GM12878 (cell line): Measurements from ENCODE around the gene CCDC82.

Experiments
- CEBPB ChIP-seq, 2 experiments: fragments of 150-350 bp in 1 of 2; IDR thresholded peaks; 2 replicates each; pipeline ENCODE4 v1.6.1; 2012 to 2014; ENCODE audit warnings: low read depth in 2 of 2, low read length in 2 of 2, borderline replicate concordance in 1 of 2, inconsistent platforms in 1 of 2
- CTCF ChIP-seq, 3 experiments: IDR thresholded peaks in 2 of 3; conservative IDR thresholded peaks in 1 of 3; 2 replicates each; pipeline ENCODE4 v1.5.1; 2011; ENCODE audit warnings: low read depth in 3 of 3, low read length in 3 of 3, mild to moderate bottlenecking in 3 of 3, control low read depth in 2 of 3, moderate library complexity in 2 of 3, inconsistent platforms in 1 of 3, mixed read lengths in 1 of 3; ENCODE audit not compliant: control insufficient read depth in 2 of 3, insufficient read depth in 1 of 3; ENCODE audit errors: extremely low read depth in 1 of 3
- E4F1 ChIP-seq: fragments of 450-650 bp; IDR thresholded peaks from 2 replicates; pipeline ENCODE4 v1.6.1; 2018; ENCODE audit warnings: borderline replicate concordance, mild to moderate bottlenecking; ENCODE audit not compliant: partially characterized antibody
- ETV6 ChIP-seq, 2 experiments: fragments of 450-650 bp in 1 of 2; IDR thresholded peaks in 1 of 2; conservative IDR thresholded peaks in 1 of 2; 2 replicates each; pipeline ENCODE4 v1.6.1; 2014; ENCODE audit warnings: antibody characterized with exemption in 1 of 2, borderline replicate concordance in 1 of 2, low read depth in 1 of 2, mild to moderate bottlenecking in 1 of 2, moderate library complexity in 1 of 2
- HDAC6 ChIP-seq: fragments of 200-600 bp; sonication (generic); IDR thresholded peaks from one replicate; pipeline ENCODE4 v1.8.0; 2017; ENCODE audit warnings: antibody characterized with exemption; ENCODE audit not compliant: unreplicated experiment
- MAX ChIP-seq: IDR thresholded peaks from 2 replicates; pipeline ENCODE4 v1.6.1; 2012; ENCODE audit warnings: low read depth, low read length, improper control_type of control experiment
- NR2C2 ChIP-seq: IDR thresholded peaks from 2 replicates; pipeline ENCODE4 v1.6.1; 2011; ENCODE audit warnings: borderline replicate concordance, low read depth; ENCODE audit not compliant: control insufficient read depth, insufficient read length
- PAX8 ChIP-seq: fragments of 450-650 bp; IDR thresholded peaks from 2 replicates; pipeline ENCODE4 v1.6.1; 2017; ENCODE audit warnings: mild to moderate bottlenecking, moderate library complexity
- POLR2AphosphoS5 ChIP-seq: IDR thresholded peaks from 2 replicates; pipeline ENCODE4 v1.6.1; 2011; ENCODE audit warnings: mild to moderate bottlenecking, low read length, inconsistent platforms
- TBL1XR1 ChIP-seq: IDR thresholded peaks from 2 replicates; pipeline ENCODE4 v1.6.1; 2012; ENCODE audit warnings: low read depth, low read length, improper control_type of control experiment
- ZNF207 ChIP-seq: fragments of 450-650 bp; IDR thresholded peaks from 2 replicates; pipeline ENCODE4 v1.6.1; 2014; ENCODE audit warnings: antibody characterized with exemption, mild to moderate bottlenecking, borderline replicate concordance
- ZNF274 ChIP-seq: IDR thresholded peaks from one replicate; pipeline ENCODE4 v1.8.0; 2011; ENCODE audit not compliant: insufficient read length, insufficient read depth

GRCh38 chr11:96390488-96390792 lies 728 bp upstream of the CCDC82 start:
- TF ChIP-seq ZNF207 = no peak
- TF ChIP-seq CEBPB (IDR thresholded peaks at IDR 0.05; ENCODE audit: borderline replicate concordance in 1 of 2, low read depth in 2 of 2, low read length in 2 of 2) = no peak
- TF ChIP-seq HDAC6 = no peak
- TF ChIP-seq ETV6 (conservative IDR thresholded peaks at IDR 0.05 in 1 of 2, IDR thresholded peaks at IDR 0.05 in 1 of 2; ENCODE audit: borderline replicate concordance in 1 of 2, low read depth in 1 of 2) = no peak
- no peak for TF ChIP-seq CTCF (IDR thresholded peaks at IDR 0.05 in 2 of 3, conservative IDR thresholded peaks at IDR 0.05 in 1 of 3; ENCODE audit: control insufficient read depth in 2 of 3, extremely low read depth in 1 of 3, insufficient read depth in 1 of 3, low read depth in 3 of 3, low read length in 3 of 3)
- no peak for TF ChIP-seq PAX8
- no peak for TF ChIP-seq POLR2AphosphoS5
- TF ChIP-seq TBL1XR1 = no peak
- TF ChIP-seq ZNF274 = no peak
- TF ChIP-seq MAX = no peak
- no peak for TF ChIP-seq E4F1
- TF ChIP-seq NR2C2 = no peak
